Neutrophil (primary cell): Measurements from ENCODE around the gene PKD2.
"Not testable (repeated sequence)": the region's sequence is repeated elsewhere in the genome, so short reads cannot be mapped to it uniquely, and the experiment has no call there.

Source experiments
- H3K27ac ChIP-seq: fragments of 200-600 bp; sonication (generic); 2 replicates; pipeline ENCODE4 v1.5.1; 2016; ENCODE audit warnings: mild to moderate bottlenecking, moderate library complexity
- H3K27me3 ChIP-seq: fragments of 200-600 bp; sonication (generic); 2 replicates; pipeline ENCODE4 v1.6.0; 2016; ENCODE audit warnings: mild to moderate bottlenecking
- H3K36me3 ChIP-seq: fragments of 200-600 bp; sonication (generic); 2 replicates; pipeline ENCODE4 v1.5.1; 2017
- H3K4me1 ChIP-seq, 2 experiments: fragments of 200-600 bp in 1 of 2; sonication (generic) in 1 of 2; 1 replicate in 1 of 2; 2 replicates in 1 of 2; pipeline versions ENCODE4 v1.5.1 to v1.6.1; 2013 to 2016; ENCODE audit warnings: low read depth in 1 of 2, low read length in 1 of 2, mild to moderate bottlenecking in 1 of 2, moderate library complexity in 1 of 2; ENCODE audit not compliant: control insufficient read depth in 1 of 2, insufficient read depth in 1 of 2
- H3K4me3 ChIP-seq, 2 experiments: fragments of 200-600 bp in 1 of 2; sonication (generic) in 1 of 2; 1 replicate in 1 of 2; 2 replicates in 1 of 2; pipeline ENCODE4 v1.5.1; 2013 to 2016; ENCODE audit warnings: low read depth in 1 of 2, low read length in 1 of 2, mild to moderate bottlenecking in 1 of 2, moderate library complexity in 1 of 2
- H3K9me3 ChIP-seq: fragments of 200-600 bp; sonication (generic); 2 replicates; pipeline ENCODE4 v1.5.1; 2016
- CTCF ChIP-seq: fragments of 200-600 bp; sonication (generic); IDR thresholded peaks from 2 replicates; pipeline ENCODE4 v1.5.1; 2016; ENCODE audit warnings: antibody characterized with exemption

Gene PKD2

GRCh38 chr4:88015659-88016295 is 8.3 kb downstream of the PKD2 start:
- Histone ChIP-seq H3K27me3 (no peaks in the 10 kb centered on the region), H3K4me3 (no peak overlapping the region), H3K4me1 (peaks cover 26 to 32% of the 10 kb centered on the region in 2 experiments), H3K9me3 (no peaks in the 10 kb centered on the region), H3K36me3 (no peaks in the 10 kb centered on the region), H3K27ac (no peak overlapping the region)
- TF ChIP-seq CTCF = no peak

GRCh38 chr4:88017516-88018297 is 10.3 kb downstream of the PKD2 start:
- H3K27me3 ChIP-seq = no peaks in the 10 kb centered on the region
- no peak overlapping the region for H3K4me3 ChIP-seq
- H3K9me3 ChIP-seq = no peaks in the 10 kb centered on the region
- peaks cover 10% of the 10 kb centered on the region for H3K36me3 ChIP-seq
- peaks cover 7 to 15% of the 10 kb centered on the region in 2 experiments for H3K4me1 ChIP-seq
- H3K27ac ChIP-seq = no peak overlapping the region
- TF ChIP-seq CTCF = no peak

GRCh38 chr4:88018466-88018865 is 11.0 kb downstream of the PKD2 start:
- H3K9me3 ChIP-seq = no peaks in the 10 kb centered on the region
- TF ChIP-seq CTCF = no peak
- H3K27me3 ChIP-seq = no peaks in the 10 kb centered on the region
- no peak overlapping the region for H3K4me3 ChIP-seq
- peaks cover 10% of the 10 kb centered on the region for H3K36me3 ChIP-seq
- H3K27ac ChIP-seq = peak overlapping the region; percentile 39
- peaks cover 0 to 8% of the 10 kb centered on the region in 2 experiments for H3K4me1 ChIP-seq

GRCh38 chr4:88021824-88022223 is 14.4 kb downstream of the PKD2 start:
- Histone ChIP-seq H3K27me3 (no peaks in the 10 kb centered on the region), H3K9me3 (no peaks in the 10 kb centered on the region), H3K36me3 (peaks cover 11% of the 10 kb centered on the region), H3K4me3 (no peak overlapping the region), H3K4me1 (peaks cover 0 to 8% of the 10 kb centered on the region in 2 experiments), H3K27ac (no peak overlapping the region)
- no peak for TF ChIP-seq CTCF

- peaks cover 0 to 8% of the 10 kb centered on the region in 2 experiments for H3K4me1 ChIP-seq
- no peak for TF ChIP-seq CTCF
- no peaks in the 10 kb centered on the region for H3K9me3 ChIP-seq
- no peak overlapping the region for H3K27ac ChIP-seq
- H3K27me3 ChIP-seq = no peaks in the 10 kb centered on the region
- no peak overlapping the region for H3K4me3 ChIP-seq
- peaks cover 13% of the 10 kb centered on the region for H3K36me3 ChIP-seq
These were observed 14.9 kb downstream of the PKD2 start for GRCh38 chr4:88022289-88022688.

GRCh38 chr4:88025868-88026661 is 18.6 kb downstream of the PKD2 start:
- H3K27ac ChIP-seq, H3K4me3 ChIP-seq, H3K4me1 ChIP-seq, H3K9me3 ChIP-seq, H3K27me3 ChIP-seq: not testable (repeated sequence)
- H3K36me3 ChIP-seq = peaks cover 21% of the 10 kb centered on the region
